ENCODE data around the gene FHAD1. TPM values are rescaled to one million over a fixed set of nuclear protein-coding genes. Genes with fewer than 3 reads are reported as not detected.

Gene FHAD1
- total and polyA plus RNA-seq, 2 of the 13 experiments (the other 11 are each of a cell fraction or from before 2014, with no cell fraction given) = not detected

- in situ Hi-C loops (cut with HindIII; ENCODE audit: extremely low pct_ligation_motif_present, low pct_unique_long_range_greater_than_20kb) (no loop called here), intact Hi-C loops (cut with micrococcal nuclease; ENCODE audit: unreplicated experiment) (loop anchor here (2.0 kb wide), 1 partner anchor 43 kb away; no protein-coding TSS in a partner anchor)
- H3K4me3 ChIP-seq (replicated peaks in 1 of 3; ENCODE audit: insufficient read depth in 1 of 3, low read depth in 2 of 3, low read length in 3 of 3) = no peak overlapping the region
- no TSS peak for BruUV-seq (replicated peaks)
- H3K27me3 ChIP-seq (ENCODE audit: control insufficient read depth in 1 of 2, insufficient read depth in 2 of 2, low read length in 2 of 2) = no peaks in the 10 kb centered on the region
- POLR2A ChIA-PET = no interaction called here
- H4K20me1 ChIP-seq (ENCODE audit: insufficient read depth, low read length) = no peaks in the 10 kb centered on the region
- no peaks in the 10 kb centered on the region for H3K4me1 ChIP-seq (ENCODE audit: insufficient read depth, low read length)
- H3K79me2 ChIP-seq (ENCODE audit: insufficient read depth, low read length) = no peaks in the 10 kb centered on the region
- H3K27ac ChIP-seq (ENCODE audit: extremely low read length, insufficient read depth, low read length) = no peak overlapping the region
- no peak for DNase-seq (ENCODE audit: low spot score)
- H3K9ac ChIP-seq (ENCODE audit: insufficient read depth, low read depth, low read length) = no peak overlapping the region
- H2AFZ ChIP-seq (ENCODE audit: low read length) = no peak overlapping the region
- H3K4me2 ChIP-seq (ENCODE audit: low read depth, low read length) = no peak overlapping the region
- TF ChIP-seq THYN1 (CRISPR knock-in tag; IDR thresholded peaks at IDR 0.05; ENCODE audit: borderline replicate concordance, low read depth) (no peak), PHF5A (CRISPR knock-in tag; IDR thresholded peaks at IDR 0.05; ENCODE audit: low read depth, unreplicated experiment) (no peak), SRY (CRISPR knock-in tag; IDR thresholded peaks at IDR 0.05) (no peak), ATF3 (CRISPR knock-in tag; IDR thresholded peaks at IDR 0.05) (no peak), BCL6 (CRISPR knock-in tag; IDR thresholded peaks at IDR 0.05) (no peak), TOE1 (CRISPR knock-in tag; IDR thresholded peaks at IDR 0.05) (no peak), SALL2 (CRISPR knock-in tag; IDR thresholded peaks at IDR 0.05) (no peak), RELA (CRISPR knock-in tag; IDR thresholded peaks at IDR 0.05) (no peak), PAXIP1 (CRISPR knock-in tag; conservative IDR thresholded peaks at IDR 0.05) (no peak), ZNF678 (CRISPR knock-in tag; IDR thresholded peaks at IDR 0.05) (no peak), ZNF138 (CRISPR knock-in tag; IDR thresholded peaks at IDR 0.05; ENCODE audit: low read depth) (no peak), RFX1 (IDR thresholded peaks at IDR 0.05) (no peak), PATZ1 (CRISPR knock-in tag; IDR thresholded peaks at IDR 0.05) (no peak), HHEX (CRISPR knock-in tag; IDR thresholded peaks at IDR 0.05) (no peak)
- FAIRE-seq = no peak
- H3K9me3 ChIP-seq (ENCODE audit: low read length) = no peaks in the 10 kb centered on the region
- no peak for ATAC-seq
- 48% methylated on average over 4 of the region's 4 CpGs for WGBS (ENCODE audit: low lambda C conversion rate)
- CTCF ChIA-PET (ENCODE audit: low intra/inter-chr PET ratio, low total read pairs) = no interaction called here
- no peaks in the 10 kb centered on the region for H3K36me3 ChIP-seq (replicated peaks in 1 of 2; ENCODE audit: control insufficient read depth in 1 of 2, insufficient read depth in 2 of 2, low read length in 2 of 2)
These were observed 17.3 kb upstream of the FHAD1 start for GRCh38 chr1:15229707-15230131.

Measured in HepG2 (cell line).